ENCODE results near the gene KIF14. TPM values are rescaled to one million over a fixed set of nuclear protein-coding genes. Genes with fewer than 3 reads are reported as not detected.

KIF14 gene
- polyA plus RNA-seq, 1 of the 3 experiments (the other 2 are of a cell fraction), result 1.2 TPM

- Histone ChIP-seq H3K9me2 (no peaks in the 10 kb centered on the region), H3K9ac (no peak overlapping the region), H3K9me3 (no peaks in the 10 kb centered on the region), H3K4me1 (ENCODE audit: control insufficient read depth in 1 of 2, insufficient read depth in 2 of 2, low read depth in 1 of 2, low read length in 1 of 2) (peaks cover 0 to 5% of the 10 kb centered on the region in 2 experiments; a peak in 2 of 4 replicates), H3K27ac (ENCODE audit: low read depth in 2 of 2, low read length in 1 of 2) (no peak overlapping the region), H3K36me3 (replicated peaks in 1 of 2; ENCODE audit: control insufficient read depth in 1 of 2, insufficient read depth in 2 of 2, low read length in 1 of 2) (no peaks in the 10 kb centered on the region), H3K27me3 (ENCODE audit: insufficient read depth) (no peaks in the 10 kb centered on the region), H3K79me2 (ENCODE audit: insufficient read depth) (peaks cover 6% of the 10 kb centered on the region), H3F3A (replicated peaks; ENCODE audit: insufficient read depth) (peaks cover 9% of the 10 kb centered on the region), H3K4me3 (ENCODE audit: low read depth in 2 of 2, low read length in 1 of 2) (no peak overlapping the region), H2AFZ (ENCODE audit: low read depth) (0 out of 2 replicates have a peak overlapping the region, but pooled peaks have one; percentile 27), H4K20me1 (ENCODE audit: insufficient read depth) (no peaks in the 10 kb centered on the region), H3K4me2 (no peak overlapping the region)
- POLR2A ChIA-PET, result interaction anchor here (0.6 to 0.7 kb wide), 2 partner anchors 114 to 241 kb away, joined by 3 read pairs; no protein-coding TSS in a partner anchor
- CTCF ChIA-PET, result interaction anchor here (1.3 to 5.9 kb wide), 4 partner anchors 10 to 213 kb away, joined by 4 to 62 read pairs (median 18); no protein-coding TSS in a partner anchor
- TF ChIP-seq, protein P1, sequence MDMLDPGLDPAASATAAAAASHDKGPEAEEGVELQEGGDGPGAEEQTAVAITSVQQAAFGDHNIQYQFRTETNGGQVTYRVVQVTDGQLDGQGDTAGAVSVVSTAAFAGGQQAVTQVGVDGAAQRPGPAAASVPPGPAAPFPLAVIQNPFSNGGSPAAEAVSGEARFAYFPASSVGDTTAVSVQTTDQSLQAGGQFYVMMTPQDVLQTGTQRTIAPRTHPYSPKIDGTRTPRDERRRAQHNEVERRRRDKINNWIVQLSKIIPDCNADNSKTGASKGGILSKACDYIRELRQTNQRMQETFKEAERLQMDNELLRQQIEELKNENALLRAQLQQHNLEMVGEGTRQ (IDR thresholded peaks at IDR 0.05; ENCODE audit: borderline replicate concordance, low read depth, low read length), result no peak
- TF ChIP-seq NFIC (IDR thresholded peaks at IDR 0.05; ENCODE audit: borderline replicate concordance) (no peak), TAF1 (IDR thresholded peaks at IDR 0.05; ENCODE audit: borderline replicate concordance, low read depth, low read length) (no peak), CHD2 (IDR thresholded peaks at IDR 0.05; ENCODE audit: low read length, partially characterized antibody) (no peak)
- TF ChIP-seq, protein P2, sequence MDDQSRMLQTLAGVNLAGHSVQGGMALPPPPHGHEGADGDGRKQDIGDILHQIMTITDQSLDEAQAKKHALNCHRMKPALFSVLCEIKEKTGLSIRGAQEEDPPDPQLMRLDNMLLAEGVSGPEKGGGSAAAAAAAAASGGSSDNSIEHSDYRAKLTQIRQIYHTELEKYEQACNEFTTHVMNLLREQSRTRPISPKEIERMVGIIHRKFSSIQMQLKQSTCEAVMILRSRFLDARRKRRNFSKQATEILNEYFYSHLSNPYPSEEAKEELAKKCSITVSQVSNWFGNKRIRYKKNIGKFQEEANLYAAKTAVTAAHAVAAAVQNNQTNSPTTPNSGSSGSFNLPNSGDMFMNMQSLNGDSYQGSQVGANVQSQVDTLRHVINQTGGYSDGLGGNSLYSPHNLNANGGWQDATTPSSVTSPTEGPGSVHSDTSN (IDR thresholded peaks at IDR 0.05), result no peak
- no peak for DNase-seq
- WGBS (ENCODE audit: low lambda C conversion rate), result 92% methylated on average over 2 of the region's 2 CpGs
These were observed 4.3 kb upstream of the KIF14 start for GRCh38 chr1:200624679-200625335.

DNA sequence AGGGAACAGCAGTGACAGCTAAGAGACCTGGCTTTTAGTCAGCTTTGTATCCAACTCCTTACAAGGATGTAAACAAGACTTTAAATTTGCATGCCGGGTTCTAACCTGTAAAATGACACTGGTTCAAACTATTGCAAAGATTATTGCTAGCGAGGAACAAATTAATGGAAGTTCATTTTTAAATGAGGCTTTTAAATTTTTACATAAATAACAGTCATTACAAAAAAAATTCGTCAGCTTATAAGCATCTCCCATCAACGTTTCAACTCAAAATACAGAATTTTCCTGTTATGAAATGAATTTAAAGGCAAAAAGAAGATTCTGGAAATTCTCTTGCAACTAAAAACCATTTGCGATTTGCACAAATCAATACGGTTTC is 668 bp downstream of the KIF14 start:
- ChIA-PET POLR2A (interaction anchor here (1.3 kb wide), 1 partner anchor 50 kb away, joined by 3 read pairs; the partner anchor contains the start of gene DDX59), CTCF (interaction anchor here (1.1 to 5.9 kb wide), 2 partner anchors 50 to 182 kb away, joined by 3 to 62 read pairs; partner anchors contain the start of gene DDX59)
- Histone ChIP-seq H3K27ac (ENCODE audit: low read depth in 2 of 2, low read length in 1 of 2) (peak overlapping the region in 1 of 2 experiments; percentile 75; a peak in 3 of 4 replicates), H3K9ac (peak overlapping the region; percentile 90), H3K79me2 (ENCODE audit: insufficient read depth) (peaks cover 26% of the 10 kb centered on the region), H3K4me1 (ENCODE audit: control insufficient read depth in 1 of 2, insufficient read depth in 2 of 2, low read depth in 1 of 2, low read length in 1 of 2) (no peaks in the 10 kb centered on the region; a peak in 2 of 4 replicates), H3K9me2 (no peaks in the 10 kb centered on the region), H3K9me3 (no peaks in the 10 kb centered on the region), H3F3A (replicated peaks; ENCODE audit: insufficient read depth) (peaks cover 9% of the 10 kb centered on the region), H4K20me1 (ENCODE audit: insufficient read depth) (no peaks in the 10 kb centered on the region), H3K4me3 (ENCODE audit: low read depth in 2 of 2, low read length in 1 of 2) (peak overlapping the region; percentile 86 to 87), H3K27me3 (ENCODE audit: insufficient read depth) (no peaks in the 10 kb centered on the region), H2AFZ (ENCODE audit: low read depth) (peak overlapping the region; percentile 83), H3K36me3 (replicated peaks in 1 of 2; ENCODE audit: control insufficient read depth in 1 of 2, insufficient read depth in 2 of 2, low read length in 1 of 2) (peaks cover 8 to 19% of the 10 kb centered on the region in 2 experiments), H3K4me2 (peak overlapping the region; percentile 85)
- 10% methylated on average over 6 of the region's 6 CpGs for WGBS (ENCODE audit: low lambda C conversion rate)
- TF ChIP-seq NRF1 (IDR thresholded peaks at IDR 0.05; ENCODE audit: low read depth, low read length), result no peak
- no peak for TF ChIP-seq REST (IDR thresholded peaks at IDR 0.05; ENCODE audit: low read depth, low read length)
- no peak for TF ChIP-seq GATA2 (CRISPR knock-in tag; IDR thresholded peaks at IDR 0.05)
- TF ChIP-seq ELF1 (IDR thresholded peaks at IDR 0.05), result no peak
- no peak for TF ChIP-seq RXRA (IDR thresholded peaks at IDR 0.05; ENCODE audit: borderline replicate concordance, low read depth)
- no peak for DNase-seq

Data from SK-N-SH (cell line).